HG03039 (cell line): ENCODE measurements around the gene GMFB.

Source experiments
- ATAC-seq: cut with Tn5 transposase; IDR thresholded peaks from one replicate; pipeline ENCODE4 v1.9.1; 2021; ENCODE audit warnings: mild to moderate bottlenecking, moderate library complexity; ENCODE audit not compliant: unreplicated experiment

Gene GMFB

GRCh38 chr14:54488646-54489317, at the start of gene GMFB:
Gene GMFB, minus strand, starts transcription at chr14:54488980. Its CDS starts 53 bp downstream, at chr14:54488927.
- ATAC-seq, result peak; percentile 90

DNA sequence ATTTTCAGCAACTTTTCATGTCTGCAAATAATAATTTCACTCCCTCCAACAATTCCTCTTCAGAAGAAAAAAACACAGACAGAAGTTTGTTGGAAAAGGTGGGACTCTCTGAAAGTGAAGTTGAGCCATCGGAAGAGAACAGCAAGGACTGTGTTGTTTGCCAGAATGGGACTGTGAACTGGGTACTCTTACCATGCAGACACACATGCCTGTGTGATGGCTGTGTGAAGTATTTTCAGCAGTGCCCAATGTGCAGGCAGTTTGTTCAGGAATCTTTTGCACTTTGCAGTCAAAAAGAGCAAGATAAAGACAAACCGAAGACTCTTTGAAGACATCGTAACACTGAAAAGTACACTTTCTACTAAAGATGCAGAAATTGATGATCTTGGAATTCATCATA, 49.3 kb upstream of the GMFB start:
- ATAC-seq, result no peak

- no peak for ATAC-seq
These were observed 48.9 kb upstream of the GMFB start for GRCh38 chr14:54537651-54538050.

DNA sequence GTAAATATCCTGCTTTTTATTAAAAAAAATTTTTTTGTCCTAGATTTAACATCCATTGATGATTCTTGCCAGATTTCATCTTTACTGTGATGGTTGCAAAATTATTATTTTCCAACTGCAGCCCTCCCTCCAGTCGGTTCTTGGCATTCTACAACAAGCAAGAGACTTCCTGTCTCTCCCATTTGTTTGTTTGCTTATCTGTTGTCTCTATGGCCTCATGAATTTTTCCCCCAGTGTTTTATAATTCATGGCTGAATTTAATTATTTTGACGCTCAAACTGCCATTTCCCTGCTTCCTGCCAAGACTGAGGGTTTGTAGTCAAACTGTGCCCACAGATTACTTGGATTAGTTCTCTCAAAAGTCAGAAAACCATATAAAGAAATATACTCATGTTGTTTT, 46.9 kb upstream of the GMFB start:
- no peak for ATAC-seq

GRCh38 chr14:54535126-54535525, 46.3 kb upstream of the GMFB start:
- no peak for ATAC-seq

DNA sequence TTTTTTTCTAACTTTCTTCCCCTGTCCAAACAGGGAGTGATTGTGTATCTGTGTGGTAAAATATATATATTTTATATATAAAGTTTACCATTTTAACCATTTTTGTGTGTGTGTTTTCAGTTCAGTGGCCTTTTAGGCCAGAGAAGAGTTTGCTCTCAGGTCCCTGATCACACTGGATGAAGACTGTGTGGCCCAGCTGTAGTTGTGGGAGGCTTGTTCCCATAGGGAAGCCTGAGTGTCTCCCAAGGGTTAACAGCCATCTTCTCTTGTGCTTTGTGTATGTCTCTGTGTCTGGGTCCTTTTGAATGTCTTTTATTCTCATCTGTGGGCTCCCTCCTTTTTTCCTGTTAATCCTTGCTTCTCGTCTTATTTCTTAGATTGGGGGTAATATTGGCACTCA, 44.3 kb upstream of the GMFB start:
- ATAC-seq, result peak; percentile 15

- ATAC-seq, result peak; percentile 87
These were observed 43.6 kb upstream of the GMFB start for GRCh38 chr14:54532111-54533012.

DNA sequence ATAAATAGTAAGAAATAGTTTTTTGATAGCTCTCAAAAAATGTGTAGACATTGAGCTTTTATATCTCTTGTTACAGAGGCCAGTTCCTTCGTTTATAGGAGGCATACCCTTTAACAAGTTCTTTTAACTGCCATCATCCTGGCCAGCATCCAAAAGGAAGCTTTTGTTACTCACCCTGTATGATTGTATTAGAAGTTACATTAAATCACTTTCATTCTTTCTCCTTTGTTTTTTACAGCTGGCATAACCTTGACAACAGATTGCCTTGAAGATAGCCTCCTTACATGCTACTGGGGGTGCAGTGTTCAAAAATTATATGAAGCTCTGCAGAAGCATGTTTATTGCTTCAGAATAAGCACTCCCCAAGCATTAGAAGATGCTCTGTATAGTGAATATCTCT, 41.0 kb upstream of the GMFB start:
- no peak for ATAC-seq

DNA sequence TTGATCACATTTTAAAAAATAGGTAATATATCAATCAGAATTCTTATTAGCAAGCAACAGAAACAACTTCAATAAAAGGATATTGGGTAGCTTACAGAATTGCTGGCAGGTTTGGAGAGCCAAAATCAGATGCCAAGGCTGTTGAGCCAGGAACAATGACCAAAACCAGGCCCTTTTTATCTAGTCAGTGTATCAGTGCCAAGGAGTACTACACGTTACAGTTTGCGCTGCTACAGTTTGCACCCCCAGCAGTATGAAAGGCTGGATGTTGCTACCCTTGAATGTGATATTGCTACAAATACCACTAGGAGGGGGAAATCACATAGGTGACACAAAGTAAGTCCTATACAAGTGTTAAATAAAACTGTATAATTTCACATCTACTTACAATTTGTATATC, 40.2 kb upstream of the GMFB start:
- no peak for ATAC-seq

GRCh38 chr14:54524410-54524809, 35.6 kb upstream of the GMFB start:
- no peak for ATAC-seq

DNA sequence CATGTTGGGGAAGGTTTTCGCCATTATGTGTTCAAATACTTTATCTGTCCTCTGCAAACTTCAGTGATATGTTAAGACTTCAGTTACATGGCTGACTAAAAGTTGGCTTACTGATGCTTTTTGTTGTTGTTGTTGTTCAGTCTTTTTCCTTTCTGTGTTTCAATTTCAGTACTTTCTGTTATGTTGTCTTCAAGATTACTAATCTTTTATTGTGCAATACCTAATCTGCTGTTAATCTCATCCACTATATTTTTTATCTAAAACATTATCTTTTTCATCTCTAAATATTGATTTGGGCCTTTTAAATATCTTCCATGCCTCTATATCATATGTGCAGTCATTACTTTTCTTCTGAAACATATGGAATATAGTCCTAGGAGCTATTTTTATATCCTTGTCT, 27.9 kb upstream of the GMFB start:
- ATAC-seq, result no peak

DNA sequence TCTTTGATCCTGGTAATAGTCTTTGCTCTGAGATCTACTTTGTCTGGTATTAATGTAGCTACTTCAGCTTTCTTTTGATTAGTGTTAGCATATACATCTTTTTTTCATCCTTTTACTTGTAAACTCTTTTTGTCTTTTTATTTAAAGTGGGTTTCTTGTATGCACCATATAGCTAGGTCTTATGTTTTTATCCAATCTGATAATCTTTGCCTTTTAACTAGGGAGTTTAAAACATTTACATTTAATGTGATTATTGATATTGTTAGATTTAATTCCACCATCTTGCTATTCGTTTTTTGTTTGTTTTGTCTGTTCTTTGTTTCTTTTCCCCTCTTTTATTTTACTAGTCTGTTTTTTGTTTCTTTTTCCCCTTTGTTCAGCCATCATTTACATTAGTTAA, 26.9 kb upstream of the GMFB start:
- no peak for ATAC-seq

DNA sequence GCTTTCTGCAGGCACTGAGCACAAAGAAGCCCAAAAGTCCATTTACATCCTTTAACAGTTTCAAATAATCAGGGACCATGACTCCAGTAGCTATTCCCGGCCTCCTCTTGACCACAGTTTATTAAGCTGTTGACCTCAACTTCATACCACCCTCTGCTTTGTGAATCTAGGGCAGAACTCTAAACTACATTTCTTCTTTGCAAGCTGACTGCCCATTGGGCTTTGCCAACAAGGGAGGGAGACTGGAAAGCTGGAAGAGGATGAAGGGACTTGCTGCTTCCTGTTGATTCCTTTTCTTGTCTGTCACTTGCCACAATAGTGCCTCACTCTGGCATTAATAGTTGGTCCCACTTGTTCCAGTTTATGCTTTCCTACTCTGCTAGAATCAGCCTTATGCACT, 23.6 kb upstream of the GMFB start:
- ATAC-seq, result no peak

- peak; percentile 96 for ATAC-seq
These were observed 21.0 kb upstream of the GMFB start, which contains the start of gene CGRRF1 for GRCh38 chr14:54509546-54510501. Gene CGRRF1, plus strand, starts transcription at chr14:54509906. Its CDS starts 54 bp downstream, at chr14:54509960.

- no peak for ATAC-seq
These were observed 14.7 kb upstream of the GMFB start for GRCh38 chr14:54503486-54503885.

DNA sequence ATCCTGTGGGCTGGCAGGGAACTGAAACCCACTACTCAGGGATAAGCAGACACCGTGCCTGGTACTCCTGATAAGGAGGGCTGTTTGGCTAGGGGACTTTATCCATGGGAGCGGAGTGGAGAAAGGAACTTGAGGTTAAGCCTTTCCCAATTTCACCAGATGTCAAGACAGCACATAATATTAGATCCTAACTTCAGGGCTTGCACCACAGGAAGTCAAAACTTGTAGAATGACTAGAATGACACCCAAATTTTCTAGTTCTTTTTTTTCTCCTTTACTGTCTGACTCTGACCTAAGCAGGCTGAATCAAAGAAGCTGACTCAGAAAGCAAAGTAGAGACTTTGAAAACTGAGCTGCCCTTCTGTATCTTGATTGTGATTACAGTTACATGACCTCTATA, 13.8 kb upstream of the GMFB start:
- ATAC-seq, result no peak

GRCh38 chr14:54501480-54501879, 12.7 kb upstream of the GMFB start:
- no peak for ATAC-seq

- no peak for ATAC-seq
These were observed 12.0 kb upstream of the GMFB start for GRCh38 chr14:54500744-54501143.

DNA sequence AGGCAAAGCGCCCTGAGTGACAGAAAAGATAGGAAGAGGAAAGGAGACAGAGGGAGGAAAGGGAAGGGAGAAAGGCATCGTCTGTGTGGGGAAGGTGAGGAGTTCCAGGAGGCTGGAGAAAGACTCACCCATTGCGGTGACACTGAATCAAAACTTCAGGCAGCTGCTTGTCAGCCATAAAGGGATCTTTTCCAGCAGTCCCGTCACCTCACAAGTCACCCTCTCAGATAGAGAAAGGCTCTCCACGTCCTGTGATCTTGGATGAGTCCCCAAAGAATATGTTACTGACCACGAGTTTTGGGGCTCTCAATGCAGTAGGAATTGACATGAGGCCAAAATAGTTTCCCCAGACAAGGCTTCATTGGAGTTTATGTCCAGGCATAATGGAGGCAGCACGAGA, 9.8 kb upstream of the GMFB start:
- no peak for ATAC-seq

DNA sequence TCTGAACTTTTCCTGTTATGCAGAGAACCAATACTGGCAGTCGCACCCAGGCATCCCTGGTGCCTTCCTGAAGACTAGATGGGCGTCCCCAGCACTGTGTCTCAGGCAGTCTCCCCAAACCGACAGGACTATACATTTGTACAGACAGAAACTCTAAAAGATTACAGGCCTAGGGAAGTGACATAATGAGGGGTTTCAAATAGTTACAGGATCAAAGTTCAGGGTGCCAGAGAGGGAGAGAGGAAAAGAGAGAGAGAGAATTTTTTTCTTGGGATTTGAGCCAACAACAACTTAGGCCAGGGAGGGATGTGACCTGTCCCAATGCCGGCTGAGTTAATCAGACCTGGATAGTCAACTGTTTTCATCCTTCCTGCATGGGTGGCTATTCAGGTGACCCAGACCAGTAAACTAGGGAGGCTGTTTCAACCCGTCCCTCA, 9.3 kb upstream of the GMFB start:
- ATAC-seq, result no peak

DNA sequence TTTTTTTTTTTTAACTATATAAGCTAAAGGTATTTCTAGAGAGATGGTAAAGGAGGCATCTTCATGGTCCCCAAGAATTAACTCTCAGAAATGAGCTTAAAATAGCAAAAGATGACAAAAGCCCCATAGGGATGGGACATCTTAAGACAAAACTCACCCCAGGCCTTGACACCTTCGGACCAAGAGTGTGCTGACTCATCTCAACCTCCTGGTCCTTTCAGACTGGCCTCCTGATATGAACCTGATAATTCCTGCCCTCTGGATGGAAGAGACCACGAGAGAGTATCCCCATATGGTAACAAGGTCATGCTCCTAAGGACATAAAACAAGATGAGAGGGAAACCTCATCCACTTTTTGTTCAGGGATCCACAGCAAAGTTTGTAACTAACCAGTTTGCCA, 8.4 kb upstream of the GMFB start:
- no peak for ATAC-seq
